H9 (cell line): ENCODE data around the gene SETMAR. TPM values are rescaled to one million over a fixed set of nuclear protein-coding genes. Genes with fewer than 3 reads are reported as not detected.

Experiments
- DNase-seq: peaks from one replicate; pipeline ENCODE4 v3.0.0-alpha.2; 2017
- H2AFZ ChIP-seq: one replicate; pipeline ENCODE4 v1.6.1; 2013; ENCODE audit warnings: mild to moderate bottlenecking, low read length, control low read depth, moderate library complexity
- H2AK5ac ChIP-seq: 2 replicates; pipeline ENCODE4 v1.6.1; 2013; ENCODE audit warnings: low read length, control low read depth, mixed read lengths; ENCODE audit not compliant: insufficient read length
- H2BK120ac ChIP-seq: one replicate; pipeline ENCODE4 v1.6.1; 2013; ENCODE audit warnings: low read depth, mild to moderate bottlenecking, low read length, control low read depth, inconsistent platforms; ENCODE audit not compliant: poor library complexity, severe bottlenecking
- H2BK12ac ChIP-seq: 2 replicates; pipeline ENCODE4 v1.6.1; 2013; ENCODE audit warnings: low read length, control low read depth, mixed read lengths, low read depth; ENCODE audit not compliant: insufficient read length
- H2BK15ac ChIP-seq: 2 replicates; pipeline ENCODE4 v1.6.1; 2013; ENCODE audit warnings: low read depth, low read length, control low read depth
- H2BK20ac ChIP-seq: one replicate; pipeline ENCODE4 v1.6.1; 2013; ENCODE audit warnings: low read depth, mild to moderate bottlenecking, low read length, control low read depth, inconsistent platforms; ENCODE audit not compliant: poor library complexity, severe bottlenecking
- H2BK5ac ChIP-seq: 2 replicates; pipeline ENCODE4 v1.6.1; 2013; ENCODE audit warnings: low read length, control low read depth, mixed read lengths; ENCODE audit not compliant: insufficient read length
- H3K14ac ChIP-seq: 2 replicates; pipeline ENCODE4 v1.6.1; 2013; ENCODE audit warnings: low read length, control low read depth; ENCODE audit not compliant: insufficient read depth
- H3K18ac ChIP-seq: 2 replicates; pipeline ENCODE4 v1.6.1; 2013; ENCODE audit warnings: low read depth, mild to moderate bottlenecking, mixed read lengths, low read length, control low read depth; ENCODE audit not compliant: insufficient read length
- H3K23ac ChIP-seq: 2 replicates; pipeline ENCODE4 v1.6.1; 2013; ENCODE audit warnings: low read length, control low read depth, mixed read lengths, low read depth; ENCODE audit not compliant: insufficient read length
- H3K23me2 ChIP-seq: 2 replicates; pipeline ENCODE4 v1.6.1; 2013; ENCODE audit warnings: low read depth, mild to moderate bottlenecking, mixed read lengths, low read length, control low read depth; ENCODE audit not compliant: insufficient read length, poor library complexity, severe bottlenecking
- H3K27ac ChIP-seq: 2 replicates; pipeline ENCODE4 v1.5.1; 2013; ENCODE audit warnings: low read length, control low read depth, mixed read lengths, low read depth; ENCODE audit not compliant: insufficient read length
- H3K27me3 ChIP-seq: 2 replicates; pipeline ENCODE4 v1.6.1; 2013; ENCODE audit warnings: low read length, control low read depth, inconsistent platforms; ENCODE audit not compliant: insufficient read depth
- H3K4ac ChIP-seq: 2 replicates; pipeline ENCODE4 v1.6.1; 2013; ENCODE audit warnings: low read depth, mild to moderate bottlenecking, control low read depth, inconsistent platforms, low read length, moderate library complexity
- H3K4me1 ChIP-seq: 2 replicates; pipeline ENCODE4 v1.6.1; 2013; ENCODE audit warnings: low read length, control low read depth, inconsistent platforms; ENCODE audit not compliant: insufficient read depth
- H3K4me2 ChIP-seq: 2 replicates; pipeline ENCODE4 v1.6.1; 2013; ENCODE audit warnings: low read length, control low read depth, mixed read lengths; ENCODE audit not compliant: insufficient read length, insufficient read depth
- H3K56ac ChIP-seq: 2 replicates; pipeline ENCODE4 v1.6.1; 2013; ENCODE audit warnings: low read depth, mild to moderate bottlenecking, mixed read lengths, low read length, control low read depth; ENCODE audit not compliant: insufficient read length
- H3K79me1 ChIP-seq: 2 replicates; pipeline ENCODE4 v1.6.1; 2013; ENCODE audit warnings: low read depth, mild to moderate bottlenecking, moderate library complexity, low read length, control low read depth, inconsistent platforms; ENCODE audit not compliant: insufficient read depth, poor library complexity, severe bottlenecking
- H3K79me2 ChIP-seq: 2 replicates; pipeline ENCODE4 v1.6.1; 2013; ENCODE audit warnings: low read length, control low read depth, inconsistent platforms; ENCODE audit not compliant: insufficient read depth
- H3K9ac ChIP-seq: 2 replicates; pipeline ENCODE4 v1.6.1; 2013; ENCODE audit warnings: low read length, control low read depth, mixed read lengths; ENCODE audit not compliant: insufficient read length; ENCODE audit errors: extremely low read depth
- H3K9me3 ChIP-seq: one replicate; pipeline ENCODE4 v1.6.1; 2013; ENCODE audit warnings: low read depth, low read length, inconsistent platforms; ENCODE audit not compliant: control insufficient read depth
- H3T11ph ChIP-seq: one replicate; pipeline ENCODE4 v1.6.1; 2013; ENCODE audit warnings: mild to moderate bottlenecking, low read length, control low read depth, inconsistent platforms
- H4K20me1 ChIP-seq: one replicate; pipeline ENCODE4 v1.6.1; 2013; ENCODE audit not compliant: control insufficient read depth, insufficient read length, insufficient read depth
- H4K5ac ChIP-seq: 2 replicates; pipeline ENCODE4 v1.6.1; 2013; ENCODE audit warnings: low read depth, mild to moderate bottlenecking, mixed read lengths, low read length, control low read depth; ENCODE audit not compliant: insufficient read length
- H4K8ac ChIP-seq: replicated peaks from 2 replicates; pipeline ENCODE4 v1.6.1; 2013; ENCODE audit warnings: low read length, control low read depth, mixed read lengths, low read depth; ENCODE audit not compliant: insufficient read length
- H4K91ac ChIP-seq: 2 replicates; pipeline ENCODE4 v1.6.1; 2013; ENCODE audit warnings: low read depth, mild to moderate bottlenecking, moderate library complexity, mixed read lengths, low read length, control low read depth; ENCODE audit not compliant: insufficient read length
- H3K27ac Mint-ChIP-seq, 3 experiments: 2 replicates in 2 of 3; 3 replicates in 1 of 3; pipeline ENCODE4 v1.8.0; 2020 to 2021; ENCODE audit warnings: mixed read lengths in 3 of 3, mild to moderate bottlenecking in 1 of 3, moderate library complexity in 1 of 3
- H3K27me3 Mint-ChIP-seq: 2 replicates; pipeline ENCODE4 v1.8.0; 2021; ENCODE audit warnings: low read depth, mild to moderate bottlenecking, moderate library complexity, mixed read lengths
- H3K36me3 Mint-ChIP-seq, 3 experiments: 2 replicates in 2 of 3; 3 replicates in 1 of 3; pipeline ENCODE4 v1.8.0; 2020 to 2021; ENCODE audit warnings: low read depth in 3 of 3, mixed read lengths in 3 of 3; ENCODE audit not compliant: insufficient read depth in 1 of 3
- H3K4me1 Mint-ChIP-seq, 2 experiments: 2 replicates each; pipeline ENCODE4 v1.8.0; 2020; ENCODE audit warnings: mixed read lengths in 2 of 2
- H3K4me3 Mint-ChIP-seq, 2 experiments: 2 replicates in 1 of 2; 3 replicates in 1 of 2; pipeline ENCODE4 v1.8.0; 2020 to 2021; ENCODE audit warnings: mild to moderate bottlenecking in 2 of 2, mixed read lengths in 2 of 2, moderate library complexity in 1 of 2
- H3K9me3 Mint-ChIP-seq, 2 experiments: 2 replicates in 1 of 2; 3 replicates in 1 of 2; pipeline ENCODE4 v1.8.0; 2020; ENCODE audit warnings: mild to moderate bottlenecking in 2 of 2, mixed read lengths in 2 of 2, moderate library complexity in 1 of 2
- WGBS: extraction: QIAGEN DNeasy Blood & Tissue Kit; methylation state at CpG from one replicate; pipeline ENCODE4 v1.1.7; 2013; ENCODE audit warnings: missing lambda C conversion rate, low lambda C conversion rate, mixed read lengths; ENCODE audit not compliant: insufficient read length; ENCODE audit errors: extremely low coverage; 5-methylcytosine and 5-hydroxymethylcytosine counted together
- total RNA-seq: library from RNA; stranded (reverse); gene quantifications from 2 replicates; pipeline ENCODE4 v1.2.1, GENCODE V29; 2021
- TF ChIP-seq, protein P1 (sequence below): fragments of 200-600 bp; sonication (generic); conservative IDR thresholded peaks from 3 replicates; pipeline ENCODE4 v1.8.0; 2021; ENCODE audit warnings: antibody characterized with exemption, mild to moderate bottlenecking

Gene SETMAR
- total RNA-seq, 1 experiment from 2014 or later: 29.1 TPM

DNA sequence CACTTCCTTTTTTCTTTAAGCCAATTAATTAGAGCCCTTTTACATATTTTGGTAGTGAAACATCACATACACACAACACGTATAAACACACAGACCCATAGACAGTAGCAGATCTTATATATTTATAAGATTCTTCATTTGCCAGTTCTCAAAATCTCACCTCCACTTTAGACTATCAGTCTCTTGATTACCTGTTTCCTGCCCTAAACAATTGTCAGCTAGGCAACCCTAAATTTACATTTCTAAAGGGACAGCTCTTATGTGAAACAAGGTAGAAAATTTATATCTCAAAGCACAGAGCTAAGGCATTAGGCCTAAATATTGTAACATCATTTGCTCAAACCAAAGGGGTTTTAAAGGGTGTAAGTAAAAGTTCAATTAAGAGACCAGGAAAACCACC, 28.9 kb downstream of the SETMAR start:
- Histone ChIP-seq H3K4me1 (no peaks in the 10 kb centered on the region; the same call in 1 of the 2 replicates), H3K4me2 (no peak overlapping the region), H3K18ac (no peak overlapping the region), H3K23me2 (no peaks in the 10 kb centered on the region), H2BK12ac (no peak overlapping the region), H3K4ac (no peak overlapping the region), H2BK20ac (no peak overlapping the region), H4K20me1 (no peaks in the 10 kb centered on the region), H2BK120ac (no peak overlapping the region), H2AFZ (no peak overlapping the region), H2AK5ac (no peak overlapping the region), H2BK15ac (no peak overlapping the region), H4K91ac (no peak overlapping the region), H3K23ac (no peak overlapping the region), H3K27ac (no peak overlapping the region), H4K8ac (no peak overlapping the region), H2BK5ac (no peak overlapping the region), H3K27me3 (no peaks in the 10 kb centered on the region), H3K9ac (no peak overlapping the region), H3K56ac (no peak overlapping the region), H3K9me3 (peaks cover 7% of the 10 kb centered on the region), H4K5ac (no peak overlapping the region), H3T11ph (no peak overlapping the region), H3K79me2 (no peaks in the 10 kb centered on the region), H3K79me1 (no peaks in the 10 kb centered on the region), H3K14ac (no peak overlapping the region)
- H3K9me3 Mint-ChIP-seq: peaks cover 28 to 31% of the 10 kb centered on the region in 2 experiments
- H3K4me3 Mint-ChIP-seq: no peak overlapping the region
- TF ChIP-seq, protein P1, sequence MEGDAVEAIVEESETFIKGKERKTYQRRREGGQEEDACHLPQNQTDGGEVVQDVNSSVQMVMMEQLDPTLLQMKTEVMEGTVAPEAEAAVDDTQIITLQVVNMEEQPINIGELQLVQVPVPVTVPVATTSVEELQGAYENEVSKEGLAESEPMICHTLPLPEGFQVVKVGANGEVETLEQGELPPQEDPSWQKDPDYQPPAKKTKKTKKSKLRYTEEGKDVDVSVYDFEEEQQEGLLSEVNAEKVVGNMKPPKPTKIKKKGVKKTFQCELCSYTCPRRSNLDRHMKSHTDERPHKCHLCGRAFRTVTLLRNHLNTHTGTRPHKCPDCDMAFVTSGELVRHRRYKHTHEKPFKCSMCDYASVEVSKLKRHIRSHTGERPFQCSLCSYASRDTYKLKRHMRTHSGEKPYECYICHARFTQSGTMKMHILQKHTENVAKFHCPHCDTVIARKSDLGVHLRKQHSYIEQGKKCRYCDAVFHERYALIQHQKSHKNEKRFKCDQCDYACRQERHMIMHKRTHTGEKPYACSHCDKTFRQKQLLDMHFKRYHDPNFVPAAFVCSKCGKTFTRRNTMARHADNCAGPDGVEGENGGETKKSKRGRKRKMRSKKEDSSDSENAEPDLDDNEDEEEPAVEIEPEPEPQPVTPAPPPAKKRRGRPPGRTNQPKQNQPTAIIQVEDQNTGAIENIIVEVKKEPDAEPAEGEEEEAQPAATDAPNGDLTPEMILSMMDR: no peak
- peaks cover 31 to 38% of the 10 kb centered on the region in 2 experiments for H3K4me1 Mint-ChIP-seq
- DNase-seq: no peak
- no CpG with 5 or more reads among the region's 1 CpG for WGBS
- H3K27me3 Mint-ChIP-seq: no peaks in the 10 kb centered on the region
- peaks cover 21 to 29% (median 24%) of the 10 kb centered on the region in 3 experiments for H3K36me3 Mint-ChIP-seq
- no peak overlapping the region; a peak in 1 of 7 replicates for H3K27ac Mint-ChIP-seq
